ENCODE measurements around the gene MFAP4. TPM values are rescaled to one million over a fixed set of nuclear protein-coding genes. Genes with fewer than 3 reads are reported as not detected.
A peak's percentile ranks its signal among the peaks of the same experiment; 100 is the strongest.

MFAP4 gene
- total RNA-seq, 4 donors from 2014 or later: 11.1 to 65.7 (median 30.6) TPM

DNA sequence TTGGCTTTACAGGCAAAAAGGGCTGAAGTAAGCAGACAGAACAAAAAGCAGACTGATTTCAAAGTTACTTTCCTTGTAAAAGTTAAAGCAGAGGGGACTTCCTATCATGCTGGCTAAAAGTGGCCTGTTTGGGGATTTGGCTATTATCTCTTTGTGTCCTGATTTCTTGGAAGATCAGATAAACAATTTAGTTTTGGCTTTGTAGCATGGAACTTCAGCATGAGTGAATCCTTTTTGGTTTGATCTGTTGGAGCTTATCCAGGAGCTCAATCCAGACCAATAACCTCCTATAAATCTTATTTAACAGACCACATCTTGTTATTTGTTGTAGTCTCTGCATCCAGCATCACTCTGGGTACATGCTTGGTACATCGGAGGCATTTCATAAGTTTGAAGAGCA is 15.2 kb upstream of the MFAP4 start:
- no peak for TF ChIP-seq POLR2A (IDR thresholded peaks at IDR 0.05)
- no peak for DNase-seq (ENCODE audit: low spot score in 2 of 2)
- WGBS, 2 donors: 65 to 81% methylated on average over 1 of the region's 1 CpG
- intact Hi-C loops (cut with DNase I; ENCODE audit: low total_unique reads): no loop called here
- H3K4me3 ChIP-seq (ENCODE audit: low read depth, poor library complexity, severe bottlenecking): no peak overlapping the region

DNA sequence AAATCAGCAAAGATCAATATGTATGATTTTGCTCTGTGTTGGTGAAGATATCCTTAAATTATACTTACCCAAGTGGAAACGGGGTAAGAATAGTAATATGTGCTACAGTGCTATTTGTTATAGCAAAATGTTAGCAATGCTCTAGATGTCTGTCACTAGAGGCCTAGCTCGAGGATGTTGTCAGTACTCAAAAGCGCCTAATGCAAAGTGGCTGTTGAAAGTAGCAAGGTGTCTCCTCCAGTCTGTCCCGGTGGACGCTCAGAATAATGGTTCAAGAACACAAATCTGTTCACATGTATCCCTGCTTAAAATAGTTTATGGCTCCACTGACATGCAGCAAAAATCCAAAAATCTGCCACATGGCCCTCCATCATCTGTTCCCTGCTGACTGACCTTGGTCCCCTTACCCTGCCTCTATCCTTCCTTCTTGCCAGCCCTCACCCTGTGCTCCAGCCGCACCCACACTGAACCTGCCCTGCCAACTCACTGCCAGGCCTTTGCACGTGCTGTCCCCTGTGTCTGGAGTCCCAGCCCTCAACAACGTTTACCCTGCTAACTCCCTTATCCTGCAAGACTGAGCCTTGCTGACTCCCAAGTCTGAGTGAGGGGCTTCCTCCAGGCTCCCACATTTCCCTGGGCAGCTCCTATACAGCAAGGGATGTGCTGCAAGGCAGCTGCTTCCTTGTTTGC is 14.5 kb upstream of the MFAP4 start:
- DNase-seq (ENCODE audit: low spot score in 2 of 2): peak in 1 of 2 donors; percentile 72
- WGBS, 2 donors: 73 to 79% methylated on average over 8 of the region's 8 CpGs
- no peak overlapping the region for H3K4me3 ChIP-seq (ENCODE audit: low read depth, poor library complexity, severe bottlenecking)
- TF ChIP-seq CTCF (IDR thresholded peaks at IDR 0.05) (no peak), POLR2A (IDR thresholded peaks at IDR 0.05) (no peak)
- intact Hi-C loops (cut with DNase I; ENCODE audit: low total_unique reads): no loop called here

GRCh38 chr17:19399750-19400450 is 12.9 kb upstream of the MFAP4 start:
- TF ChIP-seq CTCF (IDR thresholded peaks at IDR 0.05) (no peak), POLR2A (IDR thresholded peaks at IDR 0.05) (no peak)
- peak in 1 of 2 donors; percentile 66 for DNase-seq (ENCODE audit: low spot score in 2 of 2)
- H3K4me3 ChIP-seq (ENCODE audit: low read depth, poor library complexity, severe bottlenecking): no peak overlapping the region
- intact Hi-C loops (cut with DNase I; ENCODE audit: low total_unique reads): no loop called here
- 88 to 96% methylated on average over 3 of the region's 3 CpGs for WGBS, 2 donors

- DNase-seq (ENCODE audit: low spot score in 2 of 2): peak; percentile 74 to 94
- WGBS, 2 donors: 58 to 61% methylated on average over 2 of the region's 2 CpGs
- H3K4me3 ChIP-seq (ENCODE audit: low read depth, poor library complexity, severe bottlenecking): no peak overlapping the region
- TF ChIP-seq POLR2A (IDR thresholded peaks at IDR 0.05): no peak
- TF ChIP-seq CTCF (IDR thresholded peaks at IDR 0.05): no peak
- intact Hi-C loops (cut with DNase I; ENCODE audit: low total_unique reads): no loop called here
These were observed 11.6 kb upstream of the MFAP4 start for GRCh38 chr17:19398301-19399181.

DNA sequence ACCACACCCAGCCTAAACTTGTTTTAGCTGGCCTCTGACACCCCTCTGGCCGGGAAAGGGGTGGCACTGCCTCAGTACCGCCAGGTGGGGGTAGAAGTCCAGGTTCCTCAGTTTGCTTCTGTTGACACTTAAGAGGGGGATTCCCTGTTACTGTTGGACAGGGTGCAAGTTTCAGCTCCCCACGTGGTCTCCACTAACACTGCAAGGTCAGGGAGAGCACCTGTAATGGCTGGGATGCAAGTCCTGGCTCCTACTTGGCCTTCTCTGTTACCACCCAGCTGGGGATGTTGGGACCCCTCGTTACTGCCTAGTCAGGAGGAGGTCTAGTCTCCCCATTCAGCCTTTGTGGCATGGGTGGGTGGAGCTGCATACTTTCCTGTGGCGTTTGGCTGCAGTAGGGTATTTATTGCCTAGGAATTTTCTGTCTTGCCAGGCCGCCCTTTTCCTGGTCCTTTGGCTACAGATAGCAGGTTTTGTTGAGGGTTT is 10.6 kb upstream of the MFAP4 start:
- DNase-seq (ENCODE audit: low spot score in 2 of 2): peak in 1 of 2 donors; percentile 83
- no peak for TF ChIP-seq POLR2A (IDR thresholded peaks at IDR 0.05)
- no peak for TF ChIP-seq CTCF (IDR thresholded peaks at IDR 0.05)
- 47 to 56% methylated on average over 5 to 6 of the region's 6 CpGs for WGBS, 2 donors

GRCh38 chr17:19392303-19392702 is 5.3 kb upstream of the MFAP4 start:
- no peak overlapping the region for H3K4me3 ChIP-seq (ENCODE audit: low read depth, poor library complexity, severe bottlenecking)
- peak in 1 of 2 donors; percentile 84 for DNase-seq (ENCODE audit: low spot score in 2 of 2)
- TF ChIP-seq CTCF (IDR thresholded peaks at IDR 0.05): no peak
- no peak for TF ChIP-seq POLR2A (IDR thresholded peaks at IDR 0.05)
- intact Hi-C loops (cut with DNase I; ENCODE audit: low total_unique reads): no loop called here
- 78 to 79% methylated on average over 7 of the region's 7 CpGs for WGBS, 2 donors

More for the DNA sequence above, 10.6 kb upstream of the MFAP4 start:
- intact Hi-C loops (cut with DNase I; ENCODE audit: low total_unique reads): no loop called here
- no peak overlapping the region for H3K4me3 ChIP-seq (ENCODE audit: low read depth, poor library complexity, severe bottlenecking)

Data from lower leg skin (tissue), 4 donors.